Measurements from ENCODE around the gene TSPAN33. TPM values are rescaled to one million over a fixed set of nuclear protein-coding genes. Genes with fewer than 3 reads are reported as not detected.

The TSPAN33 gene
- total RNA-seq, 1 donor from 2014 or later: 1.3 TPM

GRCh38 chr7:129209067-129209926, 64.8 kb downstream of the TSPAN33 start:
- Histone ChIP-seq H3K4me3 (ENCODE audit: low read depth, low read length) (no peak overlapping the region), H3K36me3 (ENCODE audit: control insufficient read depth, insufficient read depth, low read length) (peaks cover 2% of the 10 kb centered on the region), H3K27me3 (ENCODE audit: control insufficient read depth, insufficient read depth, low read length) (no peaks in the 10 kb centered on the region)
- DNase-seq (ENCODE audit: low read depth) (no peak), FAIRE-seq (no peak)
- TF ChIP-seq, protein P1, sequence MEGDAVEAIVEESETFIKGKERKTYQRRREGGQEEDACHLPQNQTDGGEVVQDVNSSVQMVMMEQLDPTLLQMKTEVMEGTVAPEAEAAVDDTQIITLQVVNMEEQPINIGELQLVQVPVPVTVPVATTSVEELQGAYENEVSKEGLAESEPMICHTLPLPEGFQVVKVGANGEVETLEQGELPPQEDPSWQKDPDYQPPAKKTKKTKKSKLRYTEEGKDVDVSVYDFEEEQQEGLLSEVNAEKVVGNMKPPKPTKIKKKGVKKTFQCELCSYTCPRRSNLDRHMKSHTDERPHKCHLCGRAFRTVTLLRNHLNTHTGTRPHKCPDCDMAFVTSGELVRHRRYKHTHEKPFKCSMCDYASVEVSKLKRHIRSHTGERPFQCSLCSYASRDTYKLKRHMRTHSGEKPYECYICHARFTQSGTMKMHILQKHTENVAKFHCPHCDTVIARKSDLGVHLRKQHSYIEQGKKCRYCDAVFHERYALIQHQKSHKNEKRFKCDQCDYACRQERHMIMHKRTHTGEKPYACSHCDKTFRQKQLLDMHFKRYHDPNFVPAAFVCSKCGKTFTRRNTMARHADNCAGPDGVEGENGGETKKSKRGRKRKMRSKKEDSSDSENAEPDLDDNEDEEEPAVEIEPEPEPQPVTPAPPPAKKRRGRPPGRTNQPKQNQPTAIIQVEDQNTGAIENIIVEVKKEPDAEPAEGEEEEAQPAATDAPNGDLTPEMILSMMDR (IDR thresholded peaks at IDR 0.05; ENCODE audit: insufficient read depth, low read length, severe bottlenecking): no peak

DNA sequence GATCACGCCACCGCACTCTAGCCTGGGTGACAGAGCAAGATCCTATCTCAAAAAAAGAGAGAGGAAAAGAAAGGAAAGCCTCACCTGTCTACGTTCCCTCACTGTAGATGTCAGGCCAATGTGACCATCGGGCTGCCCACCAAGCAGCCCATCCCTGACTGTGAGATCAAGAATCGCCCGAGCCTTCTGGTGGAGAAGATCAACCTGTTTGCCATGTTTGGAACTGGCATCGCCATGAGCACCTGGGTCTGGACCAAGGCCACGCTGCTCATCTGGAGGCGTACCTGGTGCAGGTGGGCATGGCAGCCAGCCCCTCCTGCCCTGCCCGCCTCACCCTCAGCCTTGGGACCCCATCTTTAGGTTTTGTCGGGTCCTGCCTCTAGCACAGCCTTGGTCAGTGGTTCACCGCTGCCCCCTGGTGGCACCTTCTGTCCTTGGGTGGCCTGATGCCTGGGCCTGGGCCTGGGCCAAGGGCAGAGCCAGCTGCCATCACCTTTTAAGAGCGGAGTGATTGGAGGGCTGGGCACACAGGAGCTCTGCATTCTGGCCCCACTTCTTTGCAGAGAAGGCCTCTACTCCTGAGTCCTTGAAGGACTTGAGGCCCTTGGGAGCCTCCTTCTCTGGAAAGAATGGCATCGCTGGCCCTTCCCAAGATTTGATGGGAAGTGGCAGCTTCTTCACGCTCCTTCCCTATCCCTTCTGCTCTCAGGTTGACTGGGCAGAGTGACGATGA, 65.9 kb downstream of the TSPAN33 start:
- DNase-seq (ENCODE audit: low read depth): peak; percentile 38
- no peak overlapping the region for H3K4me3 ChIP-seq (ENCODE audit: low read depth, low read length)
- TF ChIP-seq, protein P1 (IDR thresholded peaks at IDR 0.05; ENCODE audit: insufficient read depth, low read length, severe bottlenecking): peak; percentile 93
- peaks cover 2% of the 10 kb centered on the region for H3K36me3 ChIP-seq (ENCODE audit: control insufficient read depth, insufficient read depth, low read length)
- no peak for FAIRE-seq
- H3K27me3 ChIP-seq (ENCODE audit: control insufficient read depth, insufficient read depth, low read length): no peaks in the 10 kb centered on the region

DNA sequence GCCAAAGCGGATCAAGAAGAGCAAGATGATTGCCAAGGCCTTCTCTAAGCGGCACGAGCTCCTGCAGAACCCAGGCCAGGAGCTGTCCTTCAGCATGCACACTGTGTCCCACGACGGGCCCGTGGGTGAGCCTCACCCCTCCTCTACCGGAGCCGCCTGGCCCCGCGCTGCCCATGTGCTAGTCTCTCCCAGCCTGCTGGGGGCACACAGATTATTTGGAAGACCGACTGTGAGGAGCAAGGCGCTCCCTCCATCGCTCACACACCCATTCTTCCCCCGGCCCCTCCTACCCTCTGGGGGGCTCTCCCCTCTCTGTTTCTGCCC, 66.4 kb downstream of the TSPAN33 start:
- TF ChIP-seq, protein P1 (IDR thresholded peaks at IDR 0.05; ENCODE audit: insufficient read depth, low read length, severe bottlenecking): no peak
- Histone ChIP-seq H3K36me3 (ENCODE audit: control insufficient read depth, insufficient read depth, low read length) (peaks cover 2% of the 10 kb centered on the region), H3K4me3 (ENCODE audit: low read depth, low read length) (no peak overlapping the region), H3K27me3 (ENCODE audit: control insufficient read depth, insufficient read depth, low read length) (no peaks in the 10 kb centered on the region)
- DNase-seq (ENCODE audit: low read depth): no peak
- no peak for FAIRE-seq

GRCh38 chr7:129212126-129212525, 67.6 kb downstream of the TSPAN33 start:
- TF ChIP-seq, protein P1 (IDR thresholded peaks at IDR 0.05; ENCODE audit: insufficient read depth, low read length, severe bottlenecking): no peak
- Histone ChIP-seq H3K27me3 (ENCODE audit: control insufficient read depth, insufficient read depth, low read length) (no peaks in the 10 kb centered on the region), H3K4me3 (ENCODE audit: low read depth, low read length) (no peak overlapping the region), H3K36me3 (ENCODE audit: control insufficient read depth, insufficient read depth, low read length) (peaks cover 2% of the 10 kb centered on the region)
- FAIRE-seq (no peak), DNase-seq (ENCODE audit: low read depth) (no peak)

GRCh38 chr7:129212596-129212995, 68.1 kb downstream of the TSPAN33 start:
- FAIRE-seq (no peak), DNase-seq (ENCODE audit: low read depth) (no peak)
- no peaks in the 10 kb centered on the region for H3K27me3 ChIP-seq (ENCODE audit: control insufficient read depth, insufficient read depth, low read length)
- peaks cover 2% of the 10 kb centered on the region for H3K36me3 ChIP-seq (ENCODE audit: control insufficient read depth, insufficient read depth, low read length)
- no peak overlapping the region for H3K4me3 ChIP-seq (ENCODE audit: low read depth, low read length)
- TF ChIP-seq, protein P1 (IDR thresholded peaks at IDR 0.05; ENCODE audit: insufficient read depth, low read length, severe bottlenecking): no peak

Measured in bronchial epithelial cell (primary cell).